Measurements from ENCODE around the gene ADK.

DNA sequence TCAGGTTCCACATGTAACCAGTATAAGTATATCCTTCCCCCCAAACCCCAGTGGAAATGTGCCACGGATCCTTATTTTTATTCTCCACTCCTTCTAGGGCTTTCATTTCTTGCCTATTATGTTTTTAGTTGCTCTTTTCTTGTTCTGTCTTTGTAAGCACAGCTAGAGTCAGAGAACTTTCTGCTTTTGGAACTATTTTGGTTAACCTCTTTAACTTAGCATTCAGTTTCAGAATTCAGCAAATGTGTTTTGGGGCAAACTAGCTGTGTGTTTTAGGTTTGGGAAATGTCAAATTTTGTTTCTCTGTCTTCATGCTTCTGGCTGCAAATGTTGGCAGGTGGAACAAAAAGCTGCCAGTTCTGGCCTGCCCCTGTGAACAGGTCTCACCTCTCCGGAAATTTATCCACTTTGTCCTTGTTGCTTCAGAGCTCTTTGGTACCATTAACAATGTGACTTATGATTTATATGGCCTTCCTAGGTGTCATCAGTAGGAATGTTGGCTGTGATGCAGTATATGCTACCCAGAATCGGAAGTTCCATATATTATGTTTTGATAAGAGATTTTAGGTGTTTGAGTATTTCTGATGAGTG is 156.1 kb downstream of the ADK start:
- TF ChIP-seq CTCF (conservative IDR thresholded peaks at IDR 0.05), result no peak
- TF ChIP-seq EZH2 (IDR thresholded peaks at IDR 0.05; ENCODE audit: low read depth), result no peak
